HT1080 (cell line): ENCODE data around the gene RPS6KA4. TPM values are rescaled to one million over a fixed set of nuclear protein-coding genes. Genes with fewer than 3 reads are reported as not detected.
A peak's percentile ranks its signal among the peaks of the same experiment; 100 is the strongest.
"Not testable (repeated sequence)": the region's sequence is repeated elsewhere in the genome, so short reads cannot be mapped to it uniquely, and the experiment has no call there.

Experiments used
- DNase-seq: peaks from one replicate; pipeline ENCODE4 v3.0.0-alpha.2; 2015; ENCODE audit warnings: low read depth
- polyA plus RNA-seq, 2 experiments: library from polyadenylated mRNA; depleted of rRNA; stranded (reverse); fragments of >200 nt; gene quantifications; 2 replicates each; pipeline ENCODE4 v1.2.3, GENCODE V29; 2015
- total RNA-seq: library from RNA; depleted of rRNA; stranded (reverse); fragments of >200 nt; shearing (Covaris generic); gene quantifications from 2 replicates; pipeline ENCODE4 v1.2.3, GENCODE V29; 2014; rRNA removed

RPS6KA4 gene
- 86.9 and 95.7 TPM in 2 replicates for total RNA-seq
- polyA plus RNA-seq (2015; cell fraction: cytosol; rRNA removed) = 44.7 and 48.6 TPM in 2 replicates
- polyA plus RNA-seq (2015; cell fraction: nucleus; rRNA removed) = 62.1 and 65.8 TPM in 2 replicates

DNA sequence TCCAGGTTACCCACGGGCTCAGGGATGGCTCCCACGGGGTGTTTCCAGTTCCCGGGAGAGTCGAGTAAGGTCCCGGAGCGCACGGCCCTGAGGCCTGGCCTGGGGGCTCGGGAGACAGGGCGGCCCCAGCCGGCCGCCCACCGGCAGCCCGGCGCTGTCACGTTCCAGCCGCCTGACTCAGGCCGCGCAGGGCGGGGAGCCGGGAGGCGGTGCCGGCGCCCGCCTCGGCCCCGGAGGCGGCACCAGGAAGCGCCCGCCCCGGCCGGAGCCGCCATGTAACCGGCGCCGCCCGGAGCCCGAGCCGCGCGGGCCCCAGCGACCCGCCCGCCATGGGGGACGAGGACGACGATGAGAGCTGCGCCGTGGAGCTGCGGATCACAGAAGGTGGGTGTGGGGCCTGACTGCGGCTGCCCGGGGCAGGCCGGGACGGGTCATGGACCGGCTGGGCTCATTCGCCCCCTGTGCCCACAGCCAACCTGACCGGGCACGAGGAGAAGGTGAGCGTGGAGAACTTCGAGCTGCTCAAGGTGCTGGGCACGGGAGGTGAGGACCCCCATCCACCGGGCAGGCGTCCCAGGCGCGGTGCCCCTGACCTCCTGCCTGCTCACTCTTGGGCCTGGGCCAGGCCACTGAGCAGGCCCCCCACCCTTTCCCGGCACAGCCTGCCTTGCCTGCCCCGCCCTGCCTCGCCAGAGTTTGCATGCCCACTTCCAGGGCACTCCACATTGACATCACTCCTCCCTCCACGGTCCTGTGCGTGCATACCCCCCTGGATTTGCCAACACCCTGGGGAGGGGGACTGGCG is at the start of gene RPS6KA4:
RPS6KA4 (plus strand) TSS at position 256 of the 805 bp plus-strand sequence; CDS start at position 330, 74 bp downstream.
- DNase-seq = peak; percentile 60

DNA sequence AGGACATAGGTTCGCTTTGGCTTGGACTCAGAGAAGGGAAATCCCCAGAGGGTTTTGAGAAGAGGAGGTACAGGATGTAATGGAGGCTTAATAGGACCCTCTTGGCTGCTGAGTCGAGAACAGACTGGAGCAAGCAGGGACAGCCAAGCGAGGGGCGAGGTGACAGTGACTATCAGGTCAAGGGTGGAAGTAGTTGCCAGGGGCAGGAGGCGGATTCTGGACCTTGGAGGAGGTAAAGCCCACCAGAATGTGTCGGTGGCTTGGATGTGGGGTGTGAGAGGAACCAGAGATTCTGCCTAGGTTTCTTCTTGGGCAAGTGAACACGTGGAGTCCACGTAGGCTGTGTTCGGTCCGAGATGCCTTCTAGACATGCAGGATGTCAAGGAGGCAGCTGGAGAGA is 46.0 kb upstream of the RPS6KA4 start:
- no peak for DNase-seq

DNA sequence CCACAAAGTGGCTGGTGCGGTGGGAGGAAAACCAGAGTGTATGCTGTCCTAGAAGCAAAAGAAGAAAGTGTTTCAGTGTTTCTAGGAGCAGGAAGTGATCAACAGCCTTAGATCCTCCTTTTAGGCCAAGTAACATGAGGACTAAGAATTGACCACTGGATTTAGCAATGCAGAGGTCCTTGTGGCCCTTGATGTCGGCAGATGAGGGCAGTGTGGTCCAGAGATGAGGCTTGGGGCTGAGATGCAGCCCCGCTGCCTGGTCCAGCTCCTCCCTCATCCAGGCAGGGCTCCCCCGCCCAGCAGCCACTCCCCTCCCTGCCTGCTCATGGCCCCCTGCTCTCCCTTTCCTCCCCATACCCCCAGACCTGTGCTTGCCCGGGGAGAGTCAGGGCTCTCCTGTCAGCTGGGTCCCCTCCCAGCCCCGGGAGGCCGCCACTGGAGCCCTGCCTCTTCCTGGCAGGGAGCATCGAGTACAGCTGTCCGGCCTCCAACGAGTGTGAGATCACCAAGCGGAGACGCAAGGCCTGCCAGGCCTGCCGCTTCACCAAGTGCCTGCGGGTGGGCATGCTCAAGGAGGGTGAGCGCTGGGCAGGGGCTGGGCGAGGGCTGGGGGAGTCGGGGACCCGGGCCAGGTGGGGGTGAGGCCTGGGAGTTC is 45.3 kb upstream of the RPS6KA4 start:
- DNase-seq = no peak

DNA sequence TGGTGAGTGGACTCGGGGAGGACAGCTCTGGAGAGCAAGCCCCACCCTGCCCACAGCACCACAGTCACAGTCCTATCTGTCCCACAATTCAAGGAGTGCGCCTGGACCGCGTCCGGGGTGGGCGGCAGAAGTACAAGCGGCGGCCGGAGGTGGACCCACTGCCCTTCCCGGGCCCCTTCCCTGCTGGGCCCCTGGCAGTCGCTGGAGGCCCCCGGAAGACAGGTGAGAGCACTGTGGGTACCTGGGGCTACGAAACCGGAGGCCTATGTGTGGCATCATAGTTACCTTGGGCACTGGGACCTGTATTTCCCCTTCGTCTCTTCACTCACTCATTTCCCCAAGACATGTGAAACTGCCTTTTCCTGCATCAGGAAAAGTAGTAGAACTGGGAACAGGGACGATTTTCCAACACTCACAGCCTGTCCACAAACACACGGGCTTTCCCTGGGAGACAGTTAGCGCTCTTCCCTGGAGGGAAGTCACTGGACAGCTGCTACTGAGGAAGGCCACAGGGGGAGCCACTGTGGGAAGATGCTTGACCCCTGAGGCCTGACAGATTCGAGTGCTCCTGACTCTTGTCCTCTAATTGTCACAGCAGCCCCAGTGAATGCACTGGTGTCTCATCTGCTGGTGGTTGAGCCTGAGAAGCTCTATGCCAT is 44.7 kb upstream of the RPS6KA4 start:
- DNase-seq = no peak

DNA sequence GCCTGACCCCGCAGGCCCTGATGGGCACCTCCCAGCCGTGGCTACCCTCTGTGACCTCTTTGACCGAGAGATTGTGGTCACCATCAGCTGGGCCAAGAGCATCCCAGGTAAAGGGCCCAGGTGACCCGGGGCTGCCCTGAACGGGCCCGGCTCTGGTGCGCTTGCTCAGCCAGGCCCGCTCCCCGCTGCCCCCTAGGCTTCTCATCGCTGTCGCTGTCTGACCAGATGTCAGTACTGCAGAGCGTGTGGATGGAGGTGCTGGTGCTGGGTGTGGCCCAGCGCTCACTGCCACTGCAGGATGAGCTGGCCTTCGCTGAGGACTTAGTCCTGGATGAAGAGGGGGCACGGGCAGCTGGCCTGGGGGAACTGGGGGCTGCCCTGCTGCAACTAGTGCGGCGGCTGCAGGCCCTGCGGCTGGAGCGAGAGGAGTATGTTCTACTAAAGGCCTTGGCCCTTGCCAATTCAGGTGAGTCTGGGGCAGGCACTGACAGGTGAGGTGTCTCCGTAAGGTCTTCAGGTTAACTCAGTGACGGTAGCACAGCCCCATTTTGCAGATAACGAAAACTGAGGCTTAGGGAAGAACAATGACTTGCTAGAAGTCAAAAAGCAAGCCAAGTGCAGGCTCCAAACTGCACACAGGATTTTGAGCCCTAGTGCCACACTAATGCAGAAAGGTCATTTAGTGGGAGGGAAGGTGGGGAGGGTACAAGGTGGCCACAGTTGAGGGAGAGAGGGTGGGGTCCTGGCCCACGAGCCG is 44.0 kb upstream of the RPS6KA4 start:
- DNase-seq = no peak

DNA sequence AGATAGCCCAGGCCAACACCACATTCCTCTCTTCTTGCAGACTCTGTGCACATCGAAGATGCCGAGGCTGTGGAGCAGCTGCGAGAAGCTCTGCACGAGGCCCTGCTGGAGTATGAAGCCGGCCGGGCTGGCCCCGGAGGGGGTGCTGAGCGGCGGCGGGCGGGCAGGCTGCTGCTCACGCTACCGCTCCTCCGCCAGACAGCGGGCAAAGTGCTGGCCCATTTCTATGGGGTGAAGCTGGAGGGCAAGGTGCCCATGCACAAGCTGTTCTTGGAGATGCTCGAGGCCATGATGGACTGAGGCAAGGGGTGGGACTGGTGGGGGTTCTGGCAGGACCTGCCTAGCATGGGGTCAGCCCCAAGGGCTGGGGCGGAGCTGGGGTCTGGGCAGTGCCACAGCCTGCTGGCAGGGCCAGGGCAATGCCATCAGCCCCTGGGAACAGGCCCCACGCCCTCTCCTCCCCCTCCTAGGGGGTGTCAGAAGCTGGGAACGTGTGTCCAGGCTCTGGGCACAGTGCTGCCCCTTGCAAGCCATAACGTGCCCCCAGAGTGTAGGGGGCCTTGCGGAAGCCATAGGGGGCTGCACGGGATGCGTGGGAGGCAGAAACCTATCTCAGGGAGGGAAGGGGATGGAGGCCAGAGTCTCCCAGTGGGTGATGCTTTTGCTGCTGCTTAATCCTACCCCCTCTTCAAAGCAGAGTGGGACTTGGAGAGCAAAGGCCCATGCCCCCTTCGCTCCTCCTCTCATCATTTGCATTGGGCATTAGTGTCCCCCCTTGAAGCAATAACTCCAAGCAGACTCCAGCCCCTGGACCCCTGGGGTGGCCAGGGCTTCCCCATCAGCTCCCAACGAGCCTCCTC is 43.1 kb upstream of the RPS6KA4 start:
- DNase-seq = not testable (repeated sequence)

DNA sequence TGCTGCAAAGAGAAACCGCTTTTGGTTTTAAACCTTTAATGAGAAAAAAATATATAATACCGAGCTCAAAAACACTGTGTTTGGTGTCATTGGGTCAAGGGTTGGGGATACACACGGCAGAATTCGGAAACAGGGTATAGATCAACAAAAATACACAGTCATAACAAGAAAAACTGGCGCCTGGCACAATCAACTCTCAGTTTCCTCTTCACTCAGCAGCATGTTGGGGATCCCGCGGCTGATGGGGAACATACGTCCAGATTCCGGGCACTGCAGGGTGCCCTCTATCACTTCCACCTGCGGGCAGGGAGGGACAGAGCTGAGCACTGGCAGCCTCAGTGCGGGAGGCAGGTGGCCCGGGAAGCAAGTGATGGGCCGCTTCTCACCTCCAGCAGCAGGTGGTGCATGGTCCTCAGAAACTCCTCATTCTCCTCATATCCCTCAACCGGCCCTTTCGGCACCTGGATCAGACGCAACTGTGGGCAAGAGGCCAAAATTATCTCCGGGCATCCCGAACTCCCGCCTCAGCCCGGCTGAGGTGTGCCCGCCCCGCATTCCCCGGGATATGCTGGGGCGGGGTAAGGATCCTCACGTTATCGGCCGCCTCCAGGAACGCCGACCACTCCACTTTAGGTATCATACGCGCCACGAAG is 42.2 kb upstream of the RPS6KA4 start:
- peak; percentile 51 for DNase-seq

DNA sequence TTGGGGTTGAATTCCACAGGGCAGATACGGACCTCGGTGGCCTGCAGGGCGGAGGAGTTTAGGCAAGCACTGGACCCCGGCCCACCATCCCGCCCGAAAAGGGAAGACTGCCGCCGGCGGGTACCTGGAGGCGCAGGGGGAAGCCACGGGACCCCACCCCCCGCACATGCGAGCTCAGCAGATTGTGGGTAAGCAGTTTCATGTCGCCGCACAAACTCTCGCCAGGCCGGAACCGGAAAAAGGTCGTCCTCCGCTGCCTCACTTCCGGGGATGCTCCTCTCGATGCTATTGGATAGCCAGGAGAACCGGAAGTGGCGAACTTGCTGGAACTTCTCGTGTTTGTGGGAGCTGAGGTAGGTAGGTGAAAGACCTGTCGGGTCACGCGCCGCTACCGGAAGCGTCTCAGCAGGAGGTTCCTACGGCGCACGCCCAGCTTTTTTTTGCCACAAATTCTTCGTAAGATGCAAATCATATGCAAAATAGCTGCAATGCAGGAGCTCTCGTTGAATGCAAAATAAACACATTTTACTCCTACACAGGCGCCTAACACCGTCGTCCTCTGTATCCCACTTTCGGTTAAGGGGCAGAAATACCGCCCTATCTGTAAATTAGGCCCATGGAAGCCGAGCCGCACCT is 41.5 kb upstream of the RPS6KA4 start, which contains the start of gene TRMT112:
TRMT112 (minus strand) TSS at position 235 of the 636 bp plus-strand sequence; CDS start at position 202, 33 bp downstream.
- peak; percentile 99 for DNase-seq

DNA sequence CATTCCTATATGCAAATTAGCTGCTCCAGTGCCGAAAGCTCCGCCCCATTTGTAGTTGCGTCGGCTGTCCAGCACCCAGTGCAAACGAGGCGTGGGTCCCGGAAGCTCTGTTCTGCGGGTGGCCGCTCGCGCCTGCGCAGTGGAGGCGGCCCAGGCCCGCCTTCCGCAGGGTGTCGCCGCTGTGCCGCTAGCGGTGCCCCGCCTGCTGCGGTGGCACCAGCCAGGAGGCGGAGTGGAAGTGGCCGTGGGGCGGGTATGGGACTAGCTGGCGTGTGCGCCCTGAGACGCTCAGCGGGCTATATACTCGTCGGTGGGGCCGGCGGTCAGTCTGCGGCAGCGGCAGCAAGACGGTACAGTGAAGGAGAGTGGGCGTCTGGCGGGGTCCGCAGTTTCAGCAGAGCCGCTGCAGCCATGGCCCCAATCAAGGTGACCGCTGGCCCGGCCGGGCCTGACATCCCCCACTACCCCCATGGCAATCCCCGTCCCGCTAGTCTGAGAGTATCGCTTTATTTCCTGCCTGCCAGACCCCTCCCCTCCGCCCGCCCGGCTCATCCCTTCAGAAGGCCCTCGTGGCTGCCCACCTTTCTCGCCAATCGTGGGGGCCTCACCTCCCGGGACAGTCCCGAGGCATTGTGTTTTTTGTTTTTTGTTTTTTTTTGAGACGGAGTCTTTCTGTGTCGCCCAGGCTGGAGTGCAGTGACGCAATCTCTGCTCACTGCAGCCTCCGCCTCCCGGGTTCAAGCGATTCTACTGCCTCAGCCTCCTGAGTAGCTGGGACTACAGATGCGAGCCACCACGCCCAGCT is 40.8 kb upstream of the RPS6KA4 start, which contains the start of gene PRDX5:
PRDX5 (plus strand) TSS at position 161 of the 805 bp plus-strand sequence; CDS start at position 256, 95 bp downstream.
- peak; percentile 96 for DNase-seq

DNA sequence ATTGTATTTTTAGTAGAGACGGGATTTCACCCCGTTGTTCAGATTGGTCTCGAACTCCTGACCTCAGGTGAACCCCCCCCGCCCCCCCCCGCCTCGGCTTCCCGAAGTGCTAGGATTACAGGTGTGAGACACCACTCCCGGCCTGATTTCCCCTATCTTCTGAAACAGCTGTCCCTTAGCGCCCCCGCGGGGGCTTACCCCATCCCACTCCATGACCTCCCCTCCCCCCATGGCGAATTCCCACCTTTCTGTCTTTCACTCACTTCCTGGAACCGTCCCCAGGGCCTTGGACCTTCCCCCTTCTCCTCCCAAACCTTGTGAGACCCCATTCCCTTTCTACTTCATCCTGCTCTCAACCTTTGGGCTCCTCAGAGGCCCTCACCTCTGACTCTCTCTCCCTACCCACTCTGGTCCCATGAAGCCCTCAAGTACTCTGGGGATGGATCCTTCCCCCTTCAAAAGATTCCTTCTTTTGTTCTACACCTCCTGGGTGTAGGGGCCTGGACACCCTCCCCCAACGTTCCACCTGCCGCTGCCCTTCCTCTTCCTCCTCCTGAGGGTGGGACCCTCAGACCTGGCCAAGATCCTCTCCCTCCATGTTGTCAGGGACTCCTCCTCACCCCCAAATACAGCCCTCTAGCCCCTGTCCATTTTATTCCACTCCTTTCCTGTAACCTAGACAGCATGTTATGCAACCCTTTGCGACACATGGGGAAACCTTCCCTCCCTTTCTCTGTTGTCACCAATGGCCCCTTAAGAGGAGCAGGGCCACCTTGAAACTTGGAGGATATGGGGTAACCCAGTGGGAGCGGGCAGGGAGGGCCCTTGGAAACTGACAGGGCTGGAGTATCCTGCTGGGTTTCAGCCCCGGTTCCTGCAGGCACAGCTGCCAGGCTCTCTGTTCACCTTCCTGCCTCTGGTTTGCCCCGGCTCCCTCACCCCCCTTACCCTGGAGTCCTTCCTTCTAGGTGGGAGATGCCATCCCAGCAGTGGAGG is 39.9 kb upstream of the RPS6KA4 start:
- no peak for DNase-seq

DNA sequence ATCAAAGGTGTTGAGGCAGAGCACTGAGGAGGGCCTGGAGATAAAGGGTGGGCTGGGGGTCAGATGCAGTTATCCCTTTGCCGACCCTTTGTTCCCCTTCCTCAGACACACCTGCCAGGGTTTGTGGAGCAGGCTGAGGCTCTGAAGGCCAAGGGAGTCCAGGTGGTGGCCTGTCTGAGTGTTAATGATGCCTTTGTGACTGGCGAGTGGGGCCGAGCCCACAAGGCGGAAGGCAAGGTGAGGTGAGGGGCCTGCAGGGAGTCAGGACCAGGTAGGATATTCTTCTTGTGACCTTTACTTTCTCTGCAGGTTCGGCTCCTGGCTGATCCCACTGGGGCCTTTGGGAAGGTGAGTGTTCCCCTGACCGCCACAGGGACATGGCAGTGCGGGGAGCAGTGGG is 38.4 kb upstream of the RPS6KA4 start:
- DNase-seq = no peak

DNA sequence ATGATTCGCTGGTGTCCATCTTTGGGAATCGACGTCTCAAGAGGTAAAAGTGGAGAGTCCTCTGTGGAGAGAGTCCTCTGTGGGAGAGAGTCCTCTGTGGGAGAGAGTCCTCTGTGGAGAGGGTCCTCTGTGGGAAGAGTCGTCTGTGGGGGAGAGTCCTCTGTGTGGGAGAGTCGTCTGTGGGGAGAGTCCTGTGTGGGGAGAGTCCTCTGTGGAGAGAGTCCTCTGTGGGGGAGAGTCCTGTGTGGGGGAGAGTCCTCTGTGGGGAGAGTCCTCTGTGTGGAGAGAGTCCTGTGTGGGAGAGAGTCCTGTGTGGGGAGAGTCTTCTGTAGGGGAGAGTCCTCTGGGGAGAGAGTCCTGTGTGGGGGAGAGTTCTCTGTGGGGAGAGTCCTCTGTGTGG is 37.9 kb upstream of the RPS6KA4 start:
- DNase-seq = no peak

DNA sequence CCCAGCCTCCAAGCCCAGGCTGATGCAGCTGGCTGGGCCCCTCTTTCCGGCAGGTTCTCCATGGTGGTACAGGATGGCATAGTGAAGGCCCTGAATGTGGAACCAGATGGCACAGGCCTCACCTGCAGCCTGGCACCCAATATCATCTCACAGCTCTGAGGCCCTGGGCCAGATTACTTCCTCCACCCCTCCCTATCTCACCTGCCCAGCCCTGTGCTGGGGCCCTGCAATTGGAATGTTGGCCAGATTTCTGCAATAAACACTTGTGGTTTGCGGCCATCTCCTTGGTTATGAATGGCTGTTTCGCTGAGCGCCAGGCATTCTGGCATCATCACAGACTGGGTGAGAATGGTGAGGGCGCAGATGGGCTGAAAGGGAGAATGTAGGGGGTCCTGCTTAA is 37.4 kb upstream of the RPS6KA4 start:
- DNase-seq = no peak

DNA sequence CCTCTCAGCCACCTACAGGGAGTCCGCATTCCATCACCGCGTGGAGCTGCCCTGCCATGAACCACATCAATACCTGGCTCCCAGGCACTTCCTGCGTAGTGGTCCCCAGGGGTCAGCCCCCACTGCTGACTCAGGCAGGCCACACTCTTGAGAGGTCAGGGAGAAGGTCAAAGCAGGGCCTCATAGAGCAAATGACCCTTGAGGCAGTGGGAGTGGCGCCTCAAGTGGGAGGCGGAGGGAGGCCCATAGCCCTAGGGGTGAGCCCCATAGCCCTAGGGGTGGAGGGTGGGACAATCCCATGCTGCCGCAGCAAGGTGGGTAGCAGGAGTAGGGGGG is 36.1 kb upstream of the RPS6KA4 start:
- no peak for DNase-seq

DNA sequence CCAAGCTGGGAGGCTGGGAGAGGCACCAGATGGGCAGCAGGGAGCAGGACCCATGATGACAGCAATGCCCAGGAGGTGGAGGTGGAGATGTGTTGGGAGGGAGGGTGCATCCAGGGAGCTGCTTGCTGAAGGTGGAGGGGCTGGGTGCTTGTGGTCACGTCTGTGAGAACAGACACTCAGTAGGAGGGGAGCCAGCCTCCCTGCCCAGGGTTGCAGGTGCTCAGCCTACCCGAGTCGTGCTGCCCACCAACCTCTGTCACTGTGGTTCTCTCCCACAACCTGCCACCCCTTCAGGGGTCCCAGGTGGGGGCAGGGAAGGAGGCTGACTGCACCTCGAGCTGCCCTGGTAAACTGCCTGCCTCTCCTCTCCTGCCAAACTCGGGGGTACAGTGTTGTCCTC is 35.6 kb upstream of the RPS6KA4 start:
- DNase-seq = no peak

DNA sequence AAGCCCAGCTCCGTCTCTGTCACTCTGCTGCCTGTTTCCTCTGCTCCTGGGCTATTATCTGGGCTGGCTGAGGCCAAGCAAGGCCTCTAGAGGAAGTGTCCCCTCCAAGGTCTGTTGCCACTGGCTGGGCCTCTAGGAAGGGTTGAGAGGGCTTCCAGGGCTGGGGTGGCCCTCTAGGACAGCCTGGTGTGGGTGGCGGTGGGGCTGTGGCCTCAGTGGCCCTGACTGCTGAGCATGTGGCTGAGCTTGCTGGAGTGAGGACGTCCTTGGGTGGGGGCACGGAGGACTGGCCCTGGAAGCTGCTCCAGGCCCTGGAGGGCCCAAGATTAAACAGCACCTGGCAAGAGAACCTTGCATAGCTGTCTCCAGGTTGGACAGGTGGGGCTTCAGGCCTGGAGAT is 35.0 kb upstream of the RPS6KA4 start:
- DNase-seq = not testable (repeated sequence)
